ENCODE measurements around the gene ELF4. TPM values are rescaled to one million over a fixed set of nuclear protein-coding genes. Genes with fewer than 3 reads are reported as not detected.

ELF4 gene
- 1.3 and 1.5 TPM in 2 replicates for total RNA-seq (2016; rRNA removed; fragmentation: Illumina TruSeq; extraction: Trizol)
- 0.35 and 1.0 TPM in 2 replicates for total RNA-seq (2016; cell fraction: cytosol; rRNA removed; fragmentation: Illumina TruSeq; extraction: Trizol; ENCODE audit: low read depth)
- 1.3 and 1.4 TPM in 2 replicates for total RNA-seq (2016; cell fraction: insoluble cytoplasmic fraction; rRNA removed; fragmentation: Illumina TruSeq; extraction: Trizol)
- 1.5 and 2.0 TPM in 2 replicates for total RNA-seq (2016; cell fraction: membrane; rRNA removed; fragmentation: Illumina TruSeq; extraction: Trizol)
- total RNA-seq (2016; cell fraction: nucleus; rRNA removed; fragmentation: Illumina TruSeq; extraction: Trizol): 1.0 and 1.5 TPM in 2 replicates
- 2.6 and 3.2 TPM in 2 replicates for polyA plus RNA-seq (2011; rRNA removed)
- polyA plus RNA-seq (2011; cell fraction: cytosol; rRNA removed): 2.6 and 2.7 TPM in 2 replicates
- polyA plus RNA-seq (2011; cell fraction: nucleus; rRNA removed): 2.5 and 2.8 TPM in 2 replicates
- polyA plus RNA-seq (2012): 3.9 and 4.2 TPM in 2 replicates
- 0.44 and 0.53 TPM in 2 replicates for polyA plus RNA-seq (2016; cell fraction: cytosol; fragmentation: Illumina TruSeq; extraction: Trizol; ENCODE audit: low read depth)
- polyA plus RNA-seq (2016; cell fraction: insoluble cytoplasmic fraction; fragmentation: Illumina TruSeq; extraction: Trizol; ENCODE audit: low read depth): 1.6 and 1.9 TPM in 2 replicates
- polyA plus RNA-seq (2016; cell fraction: membrane; fragmentation: Illumina TruSeq; extraction: Trizol; ENCODE audit: low read depth): 1.7 and 2.0 TPM in 2 replicates
- polyA plus RNA-seq (2016; cell fraction: nucleus; fragmentation: Illumina TruSeq; extraction: Trizol; ENCODE audit: insufficient read depth, low read depth): 1.9 and 2.0 TPM in 2 replicates
- polyA minus RNA-seq (2011; rRNA and poly(A)+ RNA removed; ENCODE audit: low replicate concordance): 10.0 and 60.2 TPM in 2 replicates
- polyA minus RNA-seq (2011; cell fraction: cytosol; rRNA and poly(A)+ RNA removed): 3.6 and 4.7 TPM in 2 replicates
- polyA minus RNA-seq (2011; cell fraction: nucleus; rRNA and poly(A)+ RNA removed): 1.4 and 1.6 TPM in 2 replicates
- percentile 40 among the genes with signal in this experiment for Bru-seq, nascent RNA
- percentile 44 among the genes with signal in this experiment for BruChase-seq, experiment 1, labeled RNA remaining after a 6-hour chase
- BruChase-seq, experiment 2, labeled RNA remaining after a 2-hour chase: percentile 43 among the genes with signal in this experiment
- long read RNA-seq, experiment 1, partial matches to known transcripts: 0 of 1 reads
- long read RNA-seq, experiment 1, other reads (novel, unspliced or antisense): 1 of 1 reads
- long read RNA-seq, experiment 2, full-length matches to known transcripts: 4 of 13 reads
- long read RNA-seq, experiment 2, partial matches to known transcripts: 3 of 13 reads
- long read RNA-seq, experiment 2, other reads (novel, unspliced or antisense): 6 of 13 reads

DNA sequence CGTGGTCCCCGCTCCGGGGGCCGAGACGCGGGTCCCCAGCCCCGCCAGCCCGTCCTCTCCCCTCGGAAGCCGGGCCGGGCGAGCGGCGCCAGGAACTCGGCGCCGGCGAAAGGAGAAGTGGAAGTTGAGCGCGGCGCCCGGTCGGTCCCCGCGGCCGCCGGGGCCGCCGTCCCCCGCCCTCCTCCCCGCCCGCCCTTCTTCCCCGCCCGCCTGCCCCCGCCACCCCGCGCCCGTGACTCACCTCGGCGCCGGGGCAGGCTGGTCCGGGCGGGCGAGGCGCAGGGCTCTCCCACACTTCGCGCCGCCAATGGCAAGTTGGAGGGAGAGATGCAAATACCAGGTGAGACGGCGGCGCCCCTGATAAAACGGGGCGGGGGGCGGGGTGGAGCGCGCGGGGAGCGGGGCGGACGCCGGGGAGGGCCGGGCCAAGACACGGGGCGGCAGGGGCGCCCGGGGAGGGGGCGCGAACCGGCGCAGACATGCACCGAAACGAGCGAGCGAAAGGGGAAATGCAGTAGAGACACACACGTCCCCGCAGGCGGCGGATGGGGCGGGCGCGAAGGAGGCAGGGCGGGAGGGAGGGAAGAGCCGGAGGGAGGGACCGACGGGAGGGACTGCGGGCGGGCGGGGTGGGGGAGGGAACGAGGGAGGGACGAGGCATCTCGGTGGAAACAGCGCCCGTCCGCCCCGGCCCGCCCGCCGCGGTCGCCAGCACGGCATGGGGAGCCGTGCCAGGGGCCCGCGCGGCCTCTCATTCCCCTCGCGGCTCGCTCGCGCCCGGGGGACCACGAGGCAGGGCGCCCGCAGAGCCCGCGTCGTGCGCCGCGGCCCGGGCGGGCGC is at the start of gene ELF4:
Gene ELF4 (minus strand): TSS at position 119 of the 841 bp plus-strand sequence. CDS start 29,167 bp downstream, outside the sequence.
- FAIRE-seq (no peak), DNase-seq (ENCODE audit: low spot score) (no peak), ATAC-seq (peak; percentile 20)
- peak within 1 kb of the TSS; percentile 39 for H3K9ac ChIP-seq (ENCODE audit: insufficient read depth, low read depth, low read length)
- in situ Hi-C loops (cut with HindIII; ENCODE audit: extremely low pct_ligation_motif_present, low pct_unique_long_range_greater_than_20kb): no loop called here
- H3K27me3 ChIP-seq (ENCODE audit: control insufficient read depth in 1 of 2, insufficient read depth in 2 of 2, low read length in 2 of 2): no peaks in the 10 kb centered on the region
- ChIA-PET POLR2A (interaction anchor here (1.4 to 2.0 kb wide), 2 partner anchors 13 to 55 kb away, joined by 3 to 6 read pairs; partner anchors contain the start of gene AIFM1), CTCF (ENCODE audit: low intra/inter-chr PET ratio, low total read pairs) (no interaction called here)
- no TSS peak for BruUV-seq (replicated peaks)
- TF ChIP-seq SNRNP70 (IDR thresholded peaks at IDR 0.05; ENCODE audit: low read depth, low read length) (no peak), ZNF749 (CRISPR knock-in tag; IDR thresholded peaks at IDR 0.05; ENCODE audit: borderline replicate concordance) (no peak), FOSL2 (CRISPR knock-in tag; IDR thresholded peaks at IDR 0.05) (0 out of 2 replicates have a peak, but pooled peaks have one; percentile 29), GATAD1 (CRISPR knock-in tag; IDR thresholded peaks at IDR 0.05) (no peak)
- TF ChIP-seq, protein P1, sequence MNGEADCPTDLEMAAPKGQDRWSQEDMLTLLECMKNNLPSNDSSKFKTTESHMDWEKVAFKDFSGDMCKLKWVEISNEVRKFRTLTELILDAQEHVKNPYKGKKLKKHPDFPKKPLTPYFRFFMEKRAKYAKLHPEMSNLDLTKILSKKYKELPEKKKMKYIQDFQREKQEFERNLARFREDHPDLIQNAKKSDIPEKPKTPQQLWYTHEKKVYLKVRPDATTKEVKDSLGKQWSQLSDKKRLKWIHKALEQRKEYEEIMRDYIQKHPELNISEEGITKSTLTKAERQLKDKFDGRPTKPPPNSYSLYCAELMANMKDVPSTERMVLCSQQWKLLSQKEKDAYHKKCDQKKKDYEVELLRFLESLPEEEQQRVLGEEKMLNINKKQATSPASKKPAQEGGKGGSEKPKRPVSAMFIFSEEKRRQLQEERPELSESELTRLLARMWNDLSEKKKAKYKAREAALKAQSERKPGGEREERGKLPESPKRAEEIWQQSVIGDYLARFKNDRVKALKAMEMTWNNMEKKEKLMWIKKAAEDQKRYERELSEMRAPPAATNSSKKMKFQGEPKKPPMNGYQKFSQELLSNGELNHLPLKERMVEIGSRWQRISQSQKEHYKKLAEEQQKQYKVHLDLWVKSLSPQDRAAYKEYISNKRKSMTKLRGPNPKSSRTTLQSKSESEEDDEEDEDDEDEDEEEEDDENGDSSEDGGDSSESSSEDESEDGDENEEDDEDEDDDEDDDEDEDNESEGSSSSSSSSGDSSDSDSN (CRISPR knock-in tag; IDR thresholded peaks at IDR 0.05): no peak
- peak within 1 kb of the TSS; percentile 34 to 67 (median 55); a peak in 4 of 6 replicates for H3K4me3 ChIP-seq (replicated peaks in 1 of 3; ENCODE audit: insufficient read depth in 1 of 3, low read depth in 2 of 3, low read length in 3 of 3)
- no peaks in the 10 kb centered on the region for H3K36me3 ChIP-seq (replicated peaks in 1 of 2; ENCODE audit: control insufficient read depth in 1 of 2, insufficient read depth in 2 of 2, low read length in 2 of 2)
- H3K4me1 ChIP-seq (ENCODE audit: insufficient read depth, low read length): peaks cover 21% of the 10 kb centered on the region
- H3K4me2 ChIP-seq (ENCODE audit: low read depth, low read length): peak within 1 kb of the TSS; percentile 69
- H2AFZ ChIP-seq (ENCODE audit: low read length): no peak within 1 kb of the TSS
- no peaks in the 10 kb centered on the region for H3K9me3 ChIP-seq (ENCODE audit: low read length)
- 2% methylated on average over 16 of the region's 123 CpGs for WGBS (ENCODE audit: low lambda C conversion rate)
- intact Hi-C loops (cut with micrococcal nuclease; ENCODE audit: unreplicated experiment): no loop called here
- no peaks in the 10 kb centered on the region for H3K79me2 ChIP-seq (ENCODE audit: insufficient read depth, low read length)
- H3K27ac ChIP-seq (ENCODE audit: extremely low read length, insufficient read depth, low read length): no peak within 1 kb of the TSS
- H4K20me1 ChIP-seq (ENCODE audit: insufficient read depth, low read length): no peaks in the 10 kb centered on the region

Measured in HepG2 (cell line).